Lung (tissue), 12 donors: ENCODE data around the gene PCBD2. TPM values are rescaled to one million over a fixed set of nuclear protein-coding genes. Genes with fewer than 3 reads are reported as not detected.
"Not testable (repeated sequence)": the region's sequence is repeated elsewhere in the genome, so short reads cannot be mapped to it uniquely, and the experiment has no call there.

ENCODE experiments used
- ATAC-seq: fragments of 200-7000 bp; cut with Tn5 transposase; one replicate; pipeline ENCODE4 v1.9.1; 2020; ENCODE audit warnings: moderate number of reproducible peaks; ENCODE audit not compliant: insufficient read depth, low FRiP score
- DNase-seq, 3 donors: peaks; one replicate each; pipeline ENCODE4 v3.0.0-alpha.2; 2013 to 2017
- H3K27ac ChIP-seq, 2 donors: one replicate each; pipeline ENCODE4 v1.5.1; 2013; ENCODE audit warnings: mild to moderate bottlenecking in 2 of 2, moderate library complexity in 2 of 2, control low read depth in 1 of 2, inconsistent platforms in 1 of 2, low read depth in 1 of 2, low read length in 1 of 2
- H3K27me3 ChIP-seq, 3 donors: one replicate each; pipeline ENCODE4 v1.5.1; 2013; ENCODE audit warnings: low read length in 2 of 3; ENCODE audit not compliant: control insufficient read depth in 3 of 3, insufficient read depth in 3 of 3
- H3K36me3 ChIP-seq, 4 donors: one replicate each; pipeline ENCODE4 v1.5.1; 2013; ENCODE audit warnings: low read length in 4 of 4, mild to moderate bottlenecking in 1 of 4, moderate library complexity in 1 of 4; ENCODE audit not compliant: control insufficient read depth in 4 of 4, insufficient read depth in 4 of 4
- H3K4me1 ChIP-seq, 5 donors: one replicate each; pipeline ENCODE4 v1.5.1; 2013; ENCODE audit warnings: low read length in 5 of 5, mild to moderate bottlenecking in 2 of 5, moderate library complexity in 1 of 5; ENCODE audit not compliant: control insufficient read depth in 5 of 5, insufficient read depth in 5 of 5
- H3K4me3 ChIP-seq: one replicate; pipeline ENCODE4 v1.5.1; 2013; ENCODE audit warnings: mild to moderate bottlenecking, control low read depth, moderate library complexity
- H3K9ac ChIP-seq, 2 donors: one replicate each; pipeline ENCODE4 v1.5.1; 2013; ENCODE audit warnings: low read length in 2 of 2, control low read depth in 1 of 2; ENCODE audit not compliant: insufficient read depth in 1 of 2
- H3K9me3 ChIP-seq, 4 donors: one replicate each; pipeline ENCODE4 v1.5.1; 2013; ENCODE audit warnings: low read length in 3 of 4, mild to moderate bottlenecking in 1 of 4, moderate library complexity in 1 of 4; ENCODE audit not compliant: control insufficient read depth in 4 of 4, insufficient read depth in 3 of 4
- WGBS, 2 donors: extraction: QIAGEN DNeasy Blood & Tissue Kit; methylation state at CpG; one replicate each; pipeline ENCODE4 v1.1.7; 2013; 5-methylcytosine and 5-hydroxymethylcytosine counted together
- polyA plus RNA-seq, 2 donors: library from polyadenylated mRNA; stranded (reverse); fragments of 200-250 nt; gene quantifications; one replicate each; pipeline ENCODE4 v1.2.1, GENCODE V29; 2013
- total RNA-seq, 2 donors: library from RNA; depleted of rRNA in 1 of 2; stranded (reverse); fragments of >200 nt in 1 of 2; gene quantifications; one replicate each; pipeline ENCODE4 v1.2.1, GENCODE V29; 2014 to 2021
- TF ChIP-seq, protein P1 (sequence below): IDR thresholded peaks from 2 replicates; pipeline ENCODE4 v1.5.1; 2012; ENCODE audit warnings: mild to moderate bottlenecking; ENCODE audit errors: control extremely low read depth, extremely low read depth
- donor health status: control.
- donor health status: control.
- donor health status: Bipolar disorder and iron deficiency.
- donor health status: healthy.
- donor health status: DM: yes; HTN: yes; CAD: no.

The PCBD2 gene
- total and polyA plus RNA-seq, 4 donors, result 4.1 to 12.3 (median 7.5) TPM

DNA sequence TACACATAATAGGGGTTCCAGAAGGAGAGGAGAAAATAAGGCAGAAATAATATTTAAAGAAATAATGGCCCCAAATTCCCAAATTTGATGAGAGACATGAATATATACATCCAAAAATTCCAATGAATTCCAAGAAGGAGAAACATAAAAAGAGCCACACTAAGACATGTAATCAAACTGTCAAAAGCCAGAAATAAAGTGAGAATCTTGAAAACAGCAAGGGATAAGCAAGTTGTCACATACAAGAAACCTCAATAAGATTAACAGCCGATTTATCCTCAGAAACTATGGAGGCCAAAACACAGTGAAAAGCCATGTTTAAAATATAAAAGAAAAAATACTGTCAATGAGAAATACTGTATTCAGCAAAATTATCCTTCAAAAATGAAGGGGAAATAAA lies 77.3 kb downstream of the PCBD2 start:
- H3K4me1 ChIP-seq, result no peaks in the 10 kb centered on the region
- H3K9ac ChIP-seq, result no peak overlapping the region
- H3K27ac ChIP-seq, result no peak overlapping the region
- peaks cover 0 to 20% (median 6%) of the 10 kb centered on the region in 4 donors for H3K9me3 ChIP-seq
- H3K27me3 ChIP-seq, result peaks cover 0 to 2% (median 0%) of the 10 kb centered on the region in 3 donors
- DNase-seq (no peak), ATAC-seq (no peak)
- H3K36me3 ChIP-seq, result no peaks in the 10 kb centered on the region
- H3K4me3 ChIP-seq, result no peak overlapping the region
- 95% methylated on average over 1 of the region's 1 CpG for WGBS, 2 donors
- TF ChIP-seq, protein P1, sequence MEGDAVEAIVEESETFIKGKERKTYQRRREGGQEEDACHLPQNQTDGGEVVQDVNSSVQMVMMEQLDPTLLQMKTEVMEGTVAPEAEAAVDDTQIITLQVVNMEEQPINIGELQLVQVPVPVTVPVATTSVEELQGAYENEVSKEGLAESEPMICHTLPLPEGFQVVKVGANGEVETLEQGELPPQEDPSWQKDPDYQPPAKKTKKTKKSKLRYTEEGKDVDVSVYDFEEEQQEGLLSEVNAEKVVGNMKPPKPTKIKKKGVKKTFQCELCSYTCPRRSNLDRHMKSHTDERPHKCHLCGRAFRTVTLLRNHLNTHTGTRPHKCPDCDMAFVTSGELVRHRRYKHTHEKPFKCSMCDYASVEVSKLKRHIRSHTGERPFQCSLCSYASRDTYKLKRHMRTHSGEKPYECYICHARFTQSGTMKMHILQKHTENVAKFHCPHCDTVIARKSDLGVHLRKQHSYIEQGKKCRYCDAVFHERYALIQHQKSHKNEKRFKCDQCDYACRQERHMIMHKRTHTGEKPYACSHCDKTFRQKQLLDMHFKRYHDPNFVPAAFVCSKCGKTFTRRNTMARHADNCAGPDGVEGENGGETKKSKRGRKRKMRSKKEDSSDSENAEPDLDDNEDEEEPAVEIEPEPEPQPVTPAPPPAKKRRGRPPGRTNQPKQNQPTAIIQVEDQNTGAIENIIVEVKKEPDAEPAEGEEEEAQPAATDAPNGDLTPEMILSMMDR, result no peak

DNA sequence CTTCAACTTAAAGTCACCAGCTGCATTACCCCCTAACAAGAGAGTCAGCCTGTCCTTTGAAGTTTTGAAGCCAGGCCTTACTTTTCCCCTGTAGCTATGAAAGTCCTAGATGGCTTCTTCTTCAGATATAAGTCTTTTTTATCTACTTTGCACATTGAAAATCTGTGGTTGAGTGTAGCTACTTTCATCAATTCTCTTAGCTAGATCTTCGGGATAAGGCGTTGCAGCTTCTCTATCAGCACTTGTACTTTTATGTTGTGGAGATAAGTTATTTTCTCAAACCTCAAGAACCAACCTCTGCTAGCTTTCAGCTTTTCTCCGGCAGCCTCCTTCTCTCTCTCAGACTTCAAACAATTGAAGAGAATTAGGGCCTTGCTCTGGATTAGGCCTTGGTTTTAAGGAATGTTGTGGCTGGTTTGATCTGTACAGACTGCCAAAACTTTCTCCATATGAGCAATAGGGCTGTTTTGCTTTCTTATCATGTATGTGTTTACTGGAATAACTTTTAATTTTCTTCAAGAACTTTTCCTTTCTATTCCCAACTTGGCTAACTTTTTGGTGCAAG lies 84.4 kb downstream of the PCBD2 start:
- 84 to 90% methylated on average over 3 of the region's 3 CpGs for WGBS, 2 donors
- no peak for ATAC-seq

DNA sequence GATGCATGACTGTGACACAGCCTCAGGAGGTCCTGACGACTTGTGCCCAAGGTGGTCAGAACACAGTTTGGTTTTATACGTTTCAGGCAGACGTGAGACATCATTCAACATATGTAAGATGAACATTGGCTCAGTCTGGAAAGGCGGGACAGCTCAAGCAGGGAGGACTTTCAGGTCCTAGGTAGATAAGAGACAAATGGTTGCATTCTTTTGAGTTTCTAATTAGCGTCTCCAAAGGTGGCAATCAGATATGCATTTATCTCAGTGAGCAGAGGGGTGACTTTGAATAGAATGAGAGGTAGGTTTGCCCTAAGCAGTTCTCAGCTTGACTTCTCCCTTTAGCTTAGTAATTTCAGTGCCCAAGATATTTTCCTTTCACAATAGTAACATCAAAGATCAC lies 85.3 kb downstream of the PCBD2 start:
- ATAC-seq, result not testable (repeated sequence)
- WGBS, 2 donors, result 69 to 83% methylated on average over 5 of the region's 5 CpGs

More for the DNA sequence above, 84.4 kb downstream of the PCBD2 start:
- Histone ChIP-seq H3K9ac (no peak overlapping the region), H3K4me1 (peaks cover 0 to 4% (median 0%) of the 10 kb centered on the region in 5 donors), H3K27me3 (peaks cover 0 to 4% (median 0%) of the 10 kb centered on the region in 3 donors), H3K4me3 (no peak overlapping the region), H3K27ac (no peak overlapping the region), H3K9me3 (no peaks in the 10 kb centered on the region), H3K36me3 (no peaks in the 10 kb centered on the region)
- no peak for DNase-seq
- TF ChIP-seq, protein P1, result no peak

DNA sequence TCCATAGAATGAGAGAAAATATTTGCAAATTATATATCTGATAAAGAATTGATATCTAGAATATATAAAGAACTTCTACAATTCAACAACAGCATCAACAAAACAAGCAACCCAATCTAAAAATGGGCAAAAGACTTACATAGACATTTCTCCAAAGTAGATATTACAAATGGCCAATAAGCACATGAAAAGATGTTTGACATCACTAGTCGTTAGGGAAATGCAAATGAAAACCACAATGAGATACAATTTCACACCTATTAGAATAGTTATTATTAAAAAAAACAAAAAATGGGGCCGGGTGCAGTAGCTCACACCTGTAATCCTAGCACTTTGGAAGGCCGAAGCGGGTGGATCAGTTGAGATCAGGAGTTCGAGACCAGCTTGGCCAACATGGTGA lies 87.2 kb downstream of the PCBD2 start:
- WGBS, 2 donors, result 92 to 96% methylated on average over 5 of the region's 5 CpGs
- ATAC-seq (no peak), DNase-seq (no peak)
- Histone ChIP-seq H3K27ac (no peak overlapping the region), H3K9ac (no peak overlapping the region), H3K4me3 (no peak overlapping the region), H3K9me3 (no peaks in the 10 kb centered on the region), H3K4me1 (peaks cover 0 to 4% (median 0%) of the 10 kb centered on the region in 5 donors), H3K27me3 (peaks cover 0 to 6% (median 3%) of the 10 kb centered on the region in 3 donors), H3K36me3 (no peaks in the 10 kb centered on the region)
- TF ChIP-seq, protein P1, result no peak

More for the DNA sequence above, 85.3 kb downstream of the PCBD2 start:
- not testable (repeated sequence) for H3K9me3 ChIP-seq, H3K36me3 ChIP-seq, H3K4me1 ChIP-seq, H3K27ac ChIP-seq, H3K4me3 ChIP-seq, DNase-seq, H3K9ac ChIP-seq, H3K27me3 ChIP-seq
